Measurements from ENCODE around the gene SYCE3. TPM values are rescaled to one million over a fixed set of nuclear protein-coding genes. Genes with fewer than 3 reads are reported as not detected.
"Not testable (repeated sequence)": the region's sequence is repeated elsewhere in the genome, so short reads cannot be mapped to it uniquely, and the experiment has no call there.

Gene SYCE3
- polyA plus RNA-seq, 1 of the 3 experiments (the other 2 are of a cell fraction): 3.6 TPM

- POLR2A ChIA-PET: no interaction called here
- no peak for DNase-seq
- 96% methylated on average over 19 of the region's 19 CpGs for WGBS (ENCODE audit: low lambda C conversion rate)
Measured at GRCh38 chr22:50542416-50542927, 20.2 kb downstream of the SYCE3 start.

GRCh38 chr22:50541667-50542026, 21.1 kb downstream of the SYCE3 start:
- peak; percentile 29; the same call in 1 of the 2 replicates for TF ChIP-seq FOSL2 (IDR thresholded peaks at IDR 0.05; ENCODE audit: borderline replicate concordance, low read depth)
- H3K27ac ChIP-seq (ENCODE audit: low read depth in 2 of 2, low read length in 1 of 2); H3F3A ChIP-seq (replicated peaks; ENCODE audit: insufficient read depth); H3K9ac ChIP-seq; H3K27me3 ChIP-seq (ENCODE audit: insufficient read depth); H3K4me1 ChIP-seq (ENCODE audit: control insufficient read depth in 1 of 2, insufficient read depth in 2 of 2, low read depth in 1 of 2, low read length in 1 of 2); H4K20me1 ChIP-seq (ENCODE audit: insufficient read depth); H3K79me2 ChIP-seq (ENCODE audit: insufficient read depth); POLR2A ChIA-PET; H3K4me3 ChIP-seq (ENCODE audit: low read depth in 2 of 2, low read length in 1 of 2); H3K36me3 ChIP-seq (replicated peaks in 1 of 2; ENCODE audit: control insufficient read depth in 1 of 2, insufficient read depth in 2 of 2, low read length in 1 of 2); H3K4me2 ChIP-seq; H2AFZ ChIP-seq (ENCODE audit: low read depth); H3K9me3 ChIP-seq; H3K9me2 ChIP-seq; DNase-seq: not testable (repeated sequence)
- CTCF ChIA-PET: interaction anchor here (3.1 kb wide), 1 partner anchor 21 kb away, joined by 19 read pairs; the partner anchor contains the start of gene SYCE3
- 69% methylated on average over 5 of the region's 5 CpGs for WGBS (ENCODE audit: low lambda C conversion rate)

More at GRCh38 chr22:50542416-50542927, 20.2 kb downstream of the SYCE3 start:
- H3K36me3 ChIP-seq (replicated peaks in 1 of 2; ENCODE audit: control insufficient read depth in 1 of 2, insufficient read depth in 2 of 2, low read length in 1 of 2): no peaks in the 10 kb centered on the region
- no peak overlapping the region for H2AFZ ChIP-seq (ENCODE audit: low read depth)
- H3K27me3 ChIP-seq (ENCODE audit: insufficient read depth): no peaks in the 10 kb centered on the region
- H3K4me1 ChIP-seq (ENCODE audit: control insufficient read depth in 1 of 2, insufficient read depth in 2 of 2, low read depth in 1 of 2, low read length in 1 of 2): peaks cover 6 to 9% of the 10 kb centered on the region in 2 experiments; a peak in 2 of 4 replicates
- no peak overlapping the region for H3K27ac ChIP-seq (ENCODE audit: low read depth in 2 of 2, low read length in 1 of 2)
- H3K79me2 ChIP-seq (ENCODE audit: insufficient read depth): no peaks in the 10 kb centered on the region
- no peak overlapping the region for H3K4me2 ChIP-seq
- H3F3A ChIP-seq (replicated peaks; ENCODE audit: insufficient read depth): peaks cover 7% of the 10 kb centered on the region
- CTCF ChIA-PET: interaction anchor here (0.6 to 1.5 kb wide), 2 partner anchors 17 to 20 kb away, joined by 3 to 5 read pairs; partner anchors contain the start of gene SYCE3
- H3K9me2 ChIP-seq: no peaks in the 10 kb centered on the region
- H3K4me3 ChIP-seq (ENCODE audit: low read depth in 2 of 2, low read length in 1 of 2): no peak overlapping the region
- H3K9me3 ChIP-seq: no peaks in the 10 kb centered on the region
- no peak for TF ChIP-seq FOXJ3 (CRISPR knock-in tag; IDR thresholded peaks at IDR 0.05)
- TF ChIP-seq, protein P1, sequence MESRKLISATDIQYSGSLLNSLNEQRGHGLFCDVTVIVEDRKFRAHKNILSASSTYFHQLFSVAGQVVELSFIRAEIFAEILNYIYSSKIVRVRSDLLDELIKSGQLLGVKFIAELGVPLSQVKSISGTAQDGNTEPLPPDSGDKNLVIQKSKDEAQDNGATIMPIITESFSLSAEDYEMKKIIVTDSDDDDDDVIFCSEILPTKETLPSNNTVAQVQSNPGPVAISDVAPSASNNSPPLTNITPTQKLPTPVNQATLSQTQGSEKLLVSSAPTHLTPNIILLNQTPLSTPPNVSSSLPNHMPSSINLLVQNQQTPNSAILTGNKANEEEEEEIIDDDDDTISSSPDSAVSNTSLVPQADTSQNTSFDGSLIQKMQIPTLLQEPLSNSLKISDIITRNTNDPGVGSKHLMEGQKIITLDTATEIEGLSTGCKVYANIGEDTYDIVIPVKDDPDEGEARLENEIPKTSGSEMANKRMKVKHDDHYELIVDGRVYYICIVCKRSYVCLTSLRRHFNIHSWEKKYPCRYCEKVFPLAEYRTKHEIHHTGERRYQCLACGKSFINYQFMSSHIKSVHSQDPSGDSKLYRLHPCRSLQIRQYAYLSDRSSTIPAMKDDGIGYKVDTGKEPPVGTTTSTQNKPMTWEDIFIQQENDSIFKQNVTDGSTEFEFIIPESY (IDR thresholded peaks at IDR 0.05; ENCODE audit: borderline replicate concordance, low read depth): no peak
- TF ChIP-seq, protein P2, sequence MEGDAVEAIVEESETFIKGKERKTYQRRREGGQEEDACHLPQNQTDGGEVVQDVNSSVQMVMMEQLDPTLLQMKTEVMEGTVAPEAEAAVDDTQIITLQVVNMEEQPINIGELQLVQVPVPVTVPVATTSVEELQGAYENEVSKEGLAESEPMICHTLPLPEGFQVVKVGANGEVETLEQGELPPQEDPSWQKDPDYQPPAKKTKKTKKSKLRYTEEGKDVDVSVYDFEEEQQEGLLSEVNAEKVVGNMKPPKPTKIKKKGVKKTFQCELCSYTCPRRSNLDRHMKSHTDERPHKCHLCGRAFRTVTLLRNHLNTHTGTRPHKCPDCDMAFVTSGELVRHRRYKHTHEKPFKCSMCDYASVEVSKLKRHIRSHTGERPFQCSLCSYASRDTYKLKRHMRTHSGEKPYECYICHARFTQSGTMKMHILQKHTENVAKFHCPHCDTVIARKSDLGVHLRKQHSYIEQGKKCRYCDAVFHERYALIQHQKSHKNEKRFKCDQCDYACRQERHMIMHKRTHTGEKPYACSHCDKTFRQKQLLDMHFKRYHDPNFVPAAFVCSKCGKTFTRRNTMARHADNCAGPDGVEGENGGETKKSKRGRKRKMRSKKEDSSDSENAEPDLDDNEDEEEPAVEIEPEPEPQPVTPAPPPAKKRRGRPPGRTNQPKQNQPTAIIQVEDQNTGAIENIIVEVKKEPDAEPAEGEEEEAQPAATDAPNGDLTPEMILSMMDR (IDR thresholded peaks at IDR 0.05): no peak
- TF ChIP-seq MEF2A (IDR thresholded peaks at IDR 0.05; ENCODE audit: borderline replicate concordance, low read depth): no peak
- no peak for TF ChIP-seq NRF1 (IDR thresholded peaks at IDR 0.05; ENCODE audit: low read depth, low read length)
- no peaks in the 10 kb centered on the region for H4K20me1 ChIP-seq (ENCODE audit: insufficient read depth)
- no peak overlapping the region for H3K9ac ChIP-seq

GRCh38 chr22:50540381-50540780, 22.3 kb downstream of the SYCE3 start:
- DNase-seq: no peak
- no peaks in the 10 kb centered on the region for H3K9me3 ChIP-seq
- no peaks in the 10 kb centered on the region for H3K27me3 ChIP-seq (ENCODE audit: insufficient read depth)
- H3F3A ChIP-seq (replicated peaks; ENCODE audit: insufficient read depth): peaks cover 7% of the 10 kb centered on the region
- H3K9ac ChIP-seq: no peak overlapping the region
- H3K4me1 ChIP-seq (ENCODE audit: control insufficient read depth in 1 of 2, insufficient read depth in 2 of 2, low read depth in 1 of 2, low read length in 1 of 2): peaks cover 1 to 6% of the 10 kb centered on the region in 2 experiments; a peak in 2 of 4 replicates
- no peak overlapping the region for H3K4me3 ChIP-seq (ENCODE audit: low read depth in 2 of 2, low read length in 1 of 2)
- H3K4me2 ChIP-seq: no peak overlapping the region
- 87% methylated on average over 10 of the region's 10 CpGs for WGBS (ENCODE audit: low lambda C conversion rate)
- H3K27ac ChIP-seq (ENCODE audit: low read depth in 2 of 2, low read length in 1 of 2): no peak overlapping the region
- H3K79me2 ChIP-seq (ENCODE audit: insufficient read depth): no peaks in the 10 kb centered on the region
- no peaks in the 10 kb centered on the region for H3K36me3 ChIP-seq (replicated peaks in 1 of 2; ENCODE audit: control insufficient read depth in 1 of 2, insufficient read depth in 2 of 2, low read length in 1 of 2)
- H4K20me1 ChIP-seq (ENCODE audit: insufficient read depth): no peaks in the 10 kb centered on the region
- H3K9me2 ChIP-seq: no peaks in the 10 kb centered on the region
- ChIA-PET CTCF (interaction anchor here (1.2 to 3.1 kb wide), 3 partner anchors 9 to 23 kb away, joined by 3 to 19 read pairs (median 14); partner anchors contain the start of genes SCO2 and SYCE3), POLR2A (no interaction called here)
- H2AFZ ChIP-seq (ENCODE audit: low read depth): no peak overlapping the region; the same call in 1 of the 2 replicates
- TF ChIP-seq TAF1 (IDR thresholded peaks at IDR 0.05; ENCODE audit: borderline replicate concordance, low read depth, low read length): no peak
- TF ChIP-seq GATA2 (CRISPR knock-in tag; IDR thresholded peaks at IDR 0.05): no peak
- no peak for TF ChIP-seq MXI1 (IDR thresholded peaks at IDR 0.05; ENCODE audit: low read depth, low read length)
- no peak for TF ChIP-seq RAD21 (IDR thresholded peaks at IDR 0.05; ENCODE audit: low read length)
- TF ChIP-seq GABPA (IDR thresholded peaks at IDR 0.05; ENCODE audit: low read depth): no peak
- TF ChIP-seq REST (IDR thresholded peaks at IDR 0.05; ENCODE audit: low read depth, low read length): no peak
- no peak for TF ChIP-seq TEAD4 (IDR thresholded peaks at IDR 0.05; ENCODE audit: borderline replicate concordance, insufficient read depth)
- no peak for TF ChIP-seq TCF12 (IDR thresholded peaks at IDR 0.05)
- TF ChIP-seq YY1 (IDR thresholded peaks at IDR 0.05; ENCODE audit: low read depth): no peak
